Measurements from ENCODE around the gene TMEM63A.
"Not testable (repeated sequence)": the region's sequence is repeated elsewhere in the genome, so short reads cannot be mapped to it uniquely, and the experiment has no call there.

TMEM63A gene

GRCh38 chr1:225908013-225908640 lies 25.9 kb upstream of the TMEM63A start:
- no peak for DNase-seq

- no peak for DNase-seq
Observed at GRCh38 chr1:225907341-225907740, 25.2 kb upstream of the TMEM63A start.

- no peak for DNase-seq
Observed at GRCh38 chr1:225906467-225906866, 24.3 kb upstream of the TMEM63A start.

GRCh38 chr1:225903623-225904022 lies 21.4 kb upstream of the TMEM63A start:
- no peak for DNase-seq

GRCh38 chr1:225899044-225899925 lies 17.1 kb upstream of the TMEM63A start:
- DNase-seq, result no peak

GRCh38 chr1:225897595-225898514 lies 15.7 kb upstream of the TMEM63A start:
- DNase-seq, result no peak

- DNase-seq, result peak; percentile 60
Observed at GRCh38 chr1:225896937-225897549, 14.9 kb upstream of the TMEM63A start.

- DNase-seq, result no peak
Observed at GRCh38 chr1:225896494-225896893, 14.3 kb upstream of the TMEM63A start.

GRCh38 chr1:225892307-225892706 lies 10.1 kb upstream of the TMEM63A start:
- no peak for DNase-seq

GRCh38 chr1:225891229-225891972 lies 9.2 kb upstream of the TMEM63A start:
- DNase-seq, result no peak

GRCh38 chr1:225890346-225891228 lies 8.4 kb upstream of the TMEM63A start:
- no peak for DNase-seq

GRCh38 chr1:225889743-225890142 lies 7.6 kb upstream of the TMEM63A start:
- no peak for DNase-seq

- DNase-seq, result no peak
Observed at GRCh38 chr1:225888898-225889601, 6.9 kb upstream of the TMEM63A start, which contains the start of gene LEFTY1. Gene LEFTY1 (minus strand): TSS chr1:225889146. CDS start chr1:225889066, 80 bp downstream.

- no peak for DNase-seq
Observed at GRCh38 chr1:225888289-225888897, 6.2 kb upstream of the TMEM63A start.

- not testable (repeated sequence) for DNase-seq
Observed at GRCh38 chr1:225887554-225888288, 5.5 kb upstream of the TMEM63A start.

- DNase-seq, result no peak
Observed at GRCh38 chr1:225887030-225887314, 4.8 kb upstream of the TMEM63A start.

- no peak for DNase-seq
Observed at GRCh38 chr1:225886159-225887029, 4.2 kb upstream of the TMEM63A start.

- DNase-seq, result no peak
Observed at GRCh38 chr1:225885336-225885735, 3.2 kb upstream of the TMEM63A start.

Data from effector CD8-positive, alpha-beta T cell (primary cell).